Kidney tubule cell (primary cell): ENCODE data around the gene FAAP100.
A peak's percentile ranks its signal among the peaks of the same experiment; 100 is the strongest.

Experiments
- DNase-seq: peaks from one replicate; pipeline ENCODE4 v3.0.0-alpha.2; 2018; ENCODE audit warnings: low spot score

The FAAP100 gene

GRCh38 chr17:81577278-81578000 lies 25.3 kb upstream of the FAAP100 start:
- DNase-seq, result peak; percentile 25

GRCh38 chr17:81576621-81577277 lies 24.6 kb upstream of the FAAP100 start:
- peak; percentile 75 for DNase-seq

GRCh38 chr17:81575836-81576235 lies 23.7 kb upstream of the FAAP100 start:
- no peak for DNase-seq

- no peak for DNase-seq
These were observed 22.4 kb upstream of the FAAP100 start for GRCh38 chr17:81574643-81574956.

GRCh38 chr17:81573794-81574642 lies 21.9 kb upstream of the FAAP100 start:
- no peak for DNase-seq

GRCh38 chr17:81572563-81573168 lies 20.5 kb upstream of the FAAP100 start:
- no peak for DNase-seq

GRCh38 chr17:81570964-81571363 lies 18.8 kb upstream of the FAAP100 start:
- DNase-seq, result no peak

- no peak for DNase-seq
These were observed 17.9 kb upstream of the FAAP100 start for GRCh38 chr17:81569986-81570514.

- DNase-seq, result no peak
These were observed 16.3 kb upstream of the FAAP100 start for GRCh38 chr17:81568416-81568815.

GRCh38 chr17:81567191-81567590 lies 15.0 kb upstream of the FAAP100 start:
- no peak for DNase-seq

- DNase-seq, result peak; percentile 92
These were observed 14.4 kb upstream of the FAAP100 start for GRCh38 chr17:81566461-81567126.

- DNase-seq, result no peak
These were observed 13.1 kb upstream of the FAAP100 start for GRCh38 chr17:81565231-81565630.

GRCh38 chr17:81564778-81565177 lies 12.6 kb upstream of the FAAP100 start:
- DNase-seq, result no peak

- no peak for DNase-seq
These were observed 11.9 kb upstream of the FAAP100 start for GRCh38 chr17:81563861-81564586.

- peak; percentile 25 for DNase-seq
These were observed 9.3 kb upstream of the FAAP100 start for GRCh38 chr17:81561494-81561885.

GRCh38 chr17:81558941-81559806 lies 7.0 kb upstream of the FAAP100 start:
- no peak for DNase-seq

GRCh38 chr17:81558115-81558468 lies 5.9 kb upstream of the FAAP100 start:
- no peak for DNase-seq

- DNase-seq, result no peak
These were observed 5.3 kb upstream of the FAAP100 start for GRCh38 chr17:81557276-81558114.

- no peak for DNase-seq
These were observed 4.7 kb upstream of the FAAP100 start for GRCh38 chr17:81556863-81557262.
